Endothelial cell (in vitro differentiated cells): ENCODE data around the gene RAPSN. TPM values are rescaled to one million over a fixed set of nuclear protein-coding genes. Genes with fewer than 3 reads are reported as not detected.

ENCODE experiments used
- DNase-seq: peaks from one replicate; pipeline ENCODE4 v3.0.0; 2021; ENCODE audit warnings: low spot score
- H3K27ac Mint-ChIP-seq: one replicate; pipeline ENCODE4 v1.8.0; 2021; ENCODE audit warnings: mixed read lengths, inconsistent platforms; ENCODE audit not compliant: unreplicated experiment
- H3K27me3 Mint-ChIP-seq: one replicate; pipeline ENCODE4 v1.8.0; 2021; ENCODE audit warnings: mild to moderate bottlenecking, moderate library complexity, mixed read lengths, inconsistent platforms; ENCODE audit not compliant: unreplicated experiment
- H3K36me3 Mint-ChIP-seq: one replicate; pipeline ENCODE4 v1.8.0; 2021; ENCODE audit warnings: mild to moderate bottlenecking, low read depth, mixed read lengths, inconsistent platforms; ENCODE audit not compliant: unreplicated experiment
- H3K4me1 Mint-ChIP-seq: one replicate; pipeline ENCODE4 v1.8.0; 2021; ENCODE audit warnings: mild to moderate bottlenecking, mixed read lengths, inconsistent platforms; ENCODE audit not compliant: unreplicated experiment
- H3K4me3 Mint-ChIP-seq: one replicate; pipeline ENCODE4 v1.8.0; 2021; ENCODE audit warnings: mild to moderate bottlenecking, mixed read lengths, inconsistent platforms; ENCODE audit not compliant: unreplicated experiment
- H3K9me3 Mint-ChIP-seq: one replicate; pipeline ENCODE4 v1.8.0; 2021; ENCODE audit warnings: mixed read lengths, inconsistent platforms; ENCODE audit not compliant: unreplicated experiment
- total RNA-seq: library from RNA; stranded (reverse); fragmentation: NEBNext Ultra II Directional; extraction: Animal tissue kit (Norgen Biotek cat#: 25700); gene quantifications from one replicate; pipeline ENCODE4 v1.2.1, GENCODE V29; 2021; ENCODE audit not compliant: unreplicated experiment
- TF ChIP-seq, protein P1 (sequence below): fragments of 200-600 bp; sonication (generic); IDR thresholded peaks from one replicate; pipeline ENCODE4 v1.5.0; 2021; ENCODE audit warnings: antibody characterized with exemption; ENCODE audit not compliant: unreplicated experiment

RAPSN gene
- total RNA-seq, 1 donor from 2014 or later: 0.95 TPM

- Mint-ChIP-seq H3K4me3 (peak overlapping the region; percentile 79), H3K27ac (peak overlapping the region; percentile 61)
- no peak for DNase-seq
These were observed 34.8 kb downstream of the RAPSN start for GRCh38 chr11:47413908-47414684.

GRCh38 chr11:47413351-47413750, 35.6 kb downstream of the RAPSN start:
- no peak overlapping the region for H3K4me3 Mint-ChIP-seq
- no peaks in the 10 kb centered on the region for H3K4me1 Mint-ChIP-seq
- DNase-seq: no peak
- TF ChIP-seq, protein P1, sequence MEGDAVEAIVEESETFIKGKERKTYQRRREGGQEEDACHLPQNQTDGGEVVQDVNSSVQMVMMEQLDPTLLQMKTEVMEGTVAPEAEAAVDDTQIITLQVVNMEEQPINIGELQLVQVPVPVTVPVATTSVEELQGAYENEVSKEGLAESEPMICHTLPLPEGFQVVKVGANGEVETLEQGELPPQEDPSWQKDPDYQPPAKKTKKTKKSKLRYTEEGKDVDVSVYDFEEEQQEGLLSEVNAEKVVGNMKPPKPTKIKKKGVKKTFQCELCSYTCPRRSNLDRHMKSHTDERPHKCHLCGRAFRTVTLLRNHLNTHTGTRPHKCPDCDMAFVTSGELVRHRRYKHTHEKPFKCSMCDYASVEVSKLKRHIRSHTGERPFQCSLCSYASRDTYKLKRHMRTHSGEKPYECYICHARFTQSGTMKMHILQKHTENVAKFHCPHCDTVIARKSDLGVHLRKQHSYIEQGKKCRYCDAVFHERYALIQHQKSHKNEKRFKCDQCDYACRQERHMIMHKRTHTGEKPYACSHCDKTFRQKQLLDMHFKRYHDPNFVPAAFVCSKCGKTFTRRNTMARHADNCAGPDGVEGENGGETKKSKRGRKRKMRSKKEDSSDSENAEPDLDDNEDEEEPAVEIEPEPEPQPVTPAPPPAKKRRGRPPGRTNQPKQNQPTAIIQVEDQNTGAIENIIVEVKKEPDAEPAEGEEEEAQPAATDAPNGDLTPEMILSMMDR: no peak
- H3K36me3 Mint-ChIP-seq: peaks cover 11% of the 10 kb centered on the region
- H3K9me3 Mint-ChIP-seq: no peaks in the 10 kb centered on the region
- no peak overlapping the region for H3K27ac Mint-ChIP-seq
- peaks cover 17% of the 10 kb centered on the region for H3K27me3 Mint-ChIP-seq

More at GRCh38 chr11:47413908-47414684, 34.8 kb downstream of the RAPSN start:
- peaks cover 12% of the 10 kb centered on the region for H3K36me3 Mint-ChIP-seq
- H3K27me3 Mint-ChIP-seq: peaks cover 14% of the 10 kb centered on the region
- H3K9me3 Mint-ChIP-seq: no peaks in the 10 kb centered on the region
- H3K4me1 Mint-ChIP-seq: no peaks in the 10 kb centered on the region
- TF ChIP-seq, protein P1: no peak

- DNase-seq: peak; percentile 88
- H3K27ac Mint-ChIP-seq: no peak overlapping the region
These were observed 36.8 kb downstream of the RAPSN start for GRCh38 chr11:47411884-47412746.

GRCh38 chr11:47410370-47411264, 38.3 kb downstream of the RAPSN start:
- peaks cover 6% of the 10 kb centered on the region for H3K4me1 Mint-ChIP-seq
- H3K27ac Mint-ChIP-seq: no peak overlapping the region
- TF ChIP-seq, protein P1: no peak
- no peak for DNase-seq
- peaks cover 11% of the 10 kb centered on the region for H3K36me3 Mint-ChIP-seq
- no peaks in the 10 kb centered on the region for H3K9me3 Mint-ChIP-seq
- no peak overlapping the region for H3K4me3 Mint-ChIP-seq
- H3K27me3 Mint-ChIP-seq: peaks cover 16% of the 10 kb centered on the region

More at GRCh38 chr11:47411884-47412746, 36.8 kb downstream of the RAPSN start:
- H3K36me3 Mint-ChIP-seq: peaks cover 11% of the 10 kb centered on the region
- TF ChIP-seq, protein P1: peak; percentile 78
- H3K4me1 Mint-ChIP-seq: peaks cover 1% of the 10 kb centered on the region
- no peaks in the 10 kb centered on the region for H3K9me3 Mint-ChIP-seq
- no peak overlapping the region for H3K4me3 Mint-ChIP-seq
- peaks cover 16% of the 10 kb centered on the region for H3K27me3 Mint-ChIP-seq
